GM18951 (cell line): Measurements from ENCODE around the gene CPLX1.
A peak's percentile ranks its signal among the peaks of the same experiment; 100 is the strongest.
"Not testable (repeated sequence)": the region's sequence is repeated elsewhere in the genome, so short reads cannot be mapped to it uniquely, and the experiment has no call there.

Experiments
- POLR2A ChIP-seq: IDR thresholded peaks from 4 replicates; pipeline ENCODE4 v1.6.1; 2011; ENCODE audit warnings: mild to moderate bottlenecking; ENCODE audit not compliant: insufficient read length, insufficient read depth; ENCODE audit errors: extremely low read depth
- in situ Hi-C: fragments of 300-500 bp; cut with MboI; formaldehyde crosslinking; loops from one replicate; pipeline ENCODE4 v1.12.0; 2022; ENCODE audit warnings: low sequenced_read_pairs, mixed read lengths, inconsistent platforms; ENCODE audit not compliant: unreplicated experiment

The CPLX1 gene

GRCh38 chr4:786074-786741 lies 39.7 kb downstream of the CPLX1 start:
- in situ Hi-C loops = no loop called here
- no peak for TF ChIP-seq POLR2A

- no peak for TF ChIP-seq POLR2A
- in situ Hi-C loops = no loop called here
Observed at GRCh38 chr4:785332-786073, 40.4 kb downstream of the CPLX1 start.

DNA sequence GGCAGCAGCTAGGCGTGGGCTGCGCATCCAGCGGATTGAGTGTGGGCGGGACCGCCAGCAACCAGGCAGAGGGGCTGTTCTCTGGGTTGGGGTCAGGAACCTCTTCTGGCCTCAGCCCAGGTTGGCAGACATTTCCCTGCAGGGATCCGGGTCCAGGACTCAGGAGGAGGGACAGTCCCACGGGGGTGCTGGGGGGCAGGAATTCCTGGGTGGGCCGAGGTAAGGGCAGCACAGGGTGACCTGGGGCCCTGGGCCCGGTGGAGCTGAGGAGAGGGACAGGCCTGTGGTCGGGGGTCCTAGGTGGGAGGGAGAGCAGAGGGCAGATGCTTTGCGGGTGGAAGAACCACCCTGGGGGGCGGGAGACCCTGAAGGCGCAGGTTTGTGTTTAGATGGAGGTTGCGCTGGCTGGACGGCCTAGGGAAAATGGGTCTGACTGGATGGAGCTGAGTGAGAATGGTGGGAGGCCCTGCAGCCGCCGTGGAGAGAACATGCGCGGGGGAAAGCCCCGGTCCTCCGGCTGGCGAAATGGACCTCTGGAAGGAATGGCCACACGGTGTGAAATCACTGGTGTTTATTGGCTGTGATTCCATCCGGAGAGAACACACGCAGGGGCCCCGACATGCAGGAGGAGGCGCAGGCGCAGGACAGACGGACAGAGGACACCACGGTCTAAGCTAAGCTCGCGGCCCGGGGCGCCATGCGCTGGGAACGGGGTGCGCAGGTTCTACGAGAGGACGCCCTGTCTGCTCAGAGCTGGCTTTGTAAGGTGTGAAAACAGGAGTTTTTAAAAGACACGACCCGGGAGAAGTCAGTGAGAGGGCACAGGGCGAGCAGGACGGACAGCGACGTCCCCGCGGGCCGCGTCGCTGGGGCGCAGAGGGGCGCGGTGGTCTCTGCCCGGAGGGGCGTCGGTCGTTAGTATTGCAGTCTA lies 41.3 kb downstream of the CPLX1 start:
- in situ Hi-C loops = no loop called here
- no peak for TF ChIP-seq POLR2A

DNA sequence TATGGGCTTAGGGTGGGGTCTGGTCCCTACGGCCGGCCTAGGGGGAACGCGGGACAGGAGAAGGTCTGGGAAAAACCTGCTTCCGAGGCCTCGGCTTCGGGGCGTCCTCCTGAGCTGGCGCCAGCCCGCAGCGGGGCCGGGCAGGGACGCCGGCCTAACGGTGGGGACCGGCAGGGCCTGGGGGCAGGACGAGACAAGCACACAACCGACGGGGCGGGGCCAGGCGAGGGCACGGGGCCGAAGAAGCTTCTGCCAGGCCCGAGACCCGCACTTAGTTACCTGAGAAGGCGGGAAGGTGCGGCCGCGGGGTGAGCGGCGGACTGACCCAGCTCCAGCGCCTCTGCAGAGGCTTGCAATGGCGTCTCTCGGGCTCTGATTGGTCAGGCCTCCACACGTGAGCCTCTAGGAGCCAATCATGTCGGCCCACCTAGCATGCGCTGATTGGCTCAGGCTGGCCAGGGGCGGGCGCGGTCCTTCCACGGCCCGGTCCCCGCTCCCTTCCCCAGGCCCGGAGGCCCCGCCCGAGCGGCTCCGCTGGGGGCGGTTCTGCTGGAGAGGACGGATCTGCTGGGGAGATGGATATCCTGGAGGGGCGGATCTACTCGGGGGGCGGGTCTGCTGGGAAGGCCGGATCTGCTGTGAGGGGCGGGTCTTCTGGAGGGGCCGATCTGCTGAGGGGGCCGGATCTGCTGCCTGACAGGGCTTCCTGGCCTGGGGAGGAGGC lies 44.3 kb downstream of the CPLX1 start:
- in situ Hi-C loops = no loop called here
- TF ChIP-seq POLR2A = peak; percentile 92

DNA sequence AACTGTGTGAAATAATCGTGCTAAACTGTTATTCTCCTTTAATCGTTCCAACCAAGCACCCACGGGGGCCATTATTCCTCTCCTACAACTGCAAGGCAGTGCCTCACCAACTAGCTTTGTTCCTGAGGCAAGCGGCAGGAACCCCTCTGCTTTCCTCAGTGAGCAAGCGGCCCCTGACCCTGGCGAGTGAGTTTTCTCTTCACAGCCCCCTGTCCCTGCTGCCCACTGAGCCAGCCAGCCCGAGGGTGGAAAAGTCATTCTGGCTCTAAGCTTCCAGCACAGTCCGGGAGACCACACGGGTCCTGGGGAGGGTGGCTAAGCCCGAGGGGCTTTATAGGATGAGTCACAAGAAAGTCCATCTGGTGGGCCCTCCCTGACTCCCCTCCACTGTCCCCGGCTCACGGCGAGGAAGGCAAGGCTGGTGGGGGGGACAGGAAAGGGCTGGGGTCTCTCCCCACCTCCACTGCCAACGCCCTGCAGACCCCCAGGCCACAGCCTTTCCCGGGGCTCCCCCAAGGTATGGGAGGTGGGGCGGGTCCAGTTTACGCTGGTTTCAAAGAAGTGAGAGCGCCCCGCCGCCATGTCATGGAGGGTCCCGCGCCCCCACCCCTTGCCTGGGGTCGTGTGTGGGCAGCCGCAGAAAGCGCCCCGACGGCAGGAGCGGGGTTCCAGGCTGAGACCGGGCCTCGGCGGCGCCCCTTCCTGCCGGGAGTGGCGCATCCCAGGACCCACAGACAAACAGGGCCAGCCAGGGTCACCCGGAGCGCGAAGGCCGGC lies 45.0 kb downstream of the CPLX1 start:
- in situ Hi-C loops = no loop called here
- TF ChIP-seq POLR2A = no peak

GRCh38 chr4:780255-780654 lies 45.7 kb downstream of the CPLX1 start:
- in situ Hi-C loops = not testable (repeated sequence)

GRCh38 chr4:779555-779954 lies 46.4 kb downstream of the CPLX1 start:
- no peak for TF ChIP-seq POLR2A
- in situ Hi-C loops = no loop called here

GRCh38 chr4:777520-778262 lies 48.2 kb downstream of the CPLX1 start:
- TF ChIP-seq POLR2A = no peak
- in situ Hi-C loops = no loop called here

DNA sequence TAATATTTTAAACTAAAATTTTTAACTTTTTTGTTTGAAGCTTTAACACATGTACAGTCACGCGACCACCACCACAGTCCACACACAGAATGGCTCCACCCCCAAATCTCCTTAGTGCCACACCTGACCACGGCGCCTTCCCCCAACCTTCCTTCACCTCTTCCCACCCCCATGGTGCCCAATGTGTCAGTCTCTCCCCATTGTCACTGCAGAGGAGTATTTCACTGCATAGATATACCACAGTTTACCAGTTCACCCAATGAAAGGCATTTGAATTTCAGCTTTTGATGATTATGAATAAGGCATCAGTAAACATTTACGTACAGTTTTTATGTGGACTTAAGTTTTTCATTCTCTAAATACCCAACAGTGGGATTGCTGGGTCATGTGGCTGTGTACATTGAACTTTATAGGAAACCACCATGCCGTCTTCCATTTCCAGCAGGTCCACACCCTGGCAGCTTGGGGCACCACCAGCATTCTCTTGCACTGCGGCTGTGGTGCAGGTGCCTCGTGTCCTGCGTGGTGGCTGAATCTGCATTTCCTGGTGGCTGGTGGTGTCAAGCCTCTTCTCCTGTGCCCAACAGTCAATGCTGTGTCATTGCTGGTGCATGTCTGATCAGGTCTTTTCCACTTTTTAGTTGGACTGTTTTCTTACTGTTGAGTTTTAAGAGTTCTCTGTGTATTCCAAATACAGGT lies 49.0 kb downstream of the CPLX1 start:
- no peak for TF ChIP-seq POLR2A
- in situ Hi-C loops = no loop called here

DNA sequence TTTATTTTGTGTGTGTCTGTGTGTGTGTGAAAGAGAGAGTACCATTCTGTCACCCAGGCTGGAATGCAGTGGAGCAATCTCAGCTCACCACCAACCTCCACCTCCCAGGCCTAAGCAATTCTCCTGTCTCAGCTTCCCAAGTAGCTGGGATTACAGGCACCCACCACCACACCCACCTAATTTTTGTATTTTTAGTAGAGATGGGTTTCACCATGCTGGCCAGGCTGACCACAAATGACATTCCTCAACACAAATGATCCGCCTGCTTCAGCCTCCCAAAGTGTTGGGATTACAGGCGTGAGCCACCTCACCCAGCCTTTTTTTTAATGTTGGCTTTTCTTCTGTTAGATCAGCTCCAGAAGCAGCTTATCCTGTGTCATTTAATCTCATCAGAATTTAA lies 50.4 kb downstream of the CPLX1 start:
- in situ Hi-C loops = not testable (repeated sequence)

GRCh38 chr4:774419-775092 lies 51.4 kb downstream of the CPLX1 start:
- in situ Hi-C loops = not testable (repeated sequence)

GRCh38 chr4:773214-773613 lies 52.7 kb downstream of the CPLX1 start:
- in situ Hi-C loops = no loop called here
- no peak for TF ChIP-seq POLR2A
